Upper lobe of left lung (tissue), 6 donors: Measurements from ENCODE around the gene ITPRIPL1. TPM values are rescaled to one million over a fixed set of nuclear protein-coding genes. Genes with fewer than 3 reads are reported as not detected.

Experiments used
- ATAC-seq, 2 donors: fragments of 200-7000 bp; cut with Tn5 transposase; one replicate each; pipeline ENCODE4 v1.9.1; 2022; ENCODE audit warnings: mild to moderate bottlenecking in 2 of 2, moderate library complexity in 2 of 2; ENCODE audit not compliant: low FRiP score in 2 of 2
- DNase-seq, 2 donors: peaks; one replicate each; pipeline ENCODE4 v3.0.0-alpha.2; 2019 to 2020
- H3K27ac ChIP-seq, 4 donors: fragments of 200-600 bp; sonication (generic); one replicate each; pipeline ENCODE4 v1.5.1; 2016 to 2019
- H3K27me3 ChIP-seq, 4 donors: fragments of 200-600 bp; sonication (generic); one replicate each; pipeline ENCODE4 v1.5.1; 2017 to 2019
- H3K36me3 ChIP-seq, 4 donors: fragments of 200-600 bp; sonication (generic); one replicate each; pipeline ENCODE4 v1.5.1; 2016 to 2019
- H3K4me1 ChIP-seq, 4 donors: fragments of 200-600 bp; sonication (generic); one replicate each; pipeline ENCODE4 v1.5.1; 2018 to 2019
- H3K4me3 ChIP-seq, 4 donors: fragments of 200-600 bp; sonication (generic); one replicate each; pipeline ENCODE4 v1.5.1; 2017 to 2019; ENCODE audit warnings: mild to moderate bottlenecking in 2 of 4, moderate library complexity in 1 of 4
- H3K9me3 ChIP-seq, 4 donors: fragments of 200-600 bp; sonication (generic); one replicate each; pipeline ENCODE4 v1.5.1; 2018 to 2019
- EP300 ChIP-seq, 4 donors: sonication (generic); formaldehyde crosslinking; IDR thresholded peaks; one replicate each; pipeline ENCODE4 v1.5.1; 2017; ENCODE audit warnings: antibody characterized with exemption in 4 of 4, control low read depth in 2 of 4
- POLR2A ChIP-seq, 4 donors: fragments of 450-650 bp; IDR thresholded peaks; one replicate each; pipeline ENCODE4 v1.5.1; 2016 to 2017; ENCODE audit warnings: antibody characterized with exemption in 4 of 4, mild to moderate bottlenecking in 2 of 4
- POLR2AphosphoS5 ChIP-seq, 2 donors: sonication (generic); formaldehyde crosslinking; IDR thresholded peaks; one replicate each; pipeline ENCODE4 v1.5.1; 2017; ENCODE audit warnings: antibody characterized with exemption in 2 of 2
- WGBS, 2 donors: methylation state at CpG; one replicate each; pipeline ENCODE4 v1.1.5; 2017 to 2018; 5-methylcytosine and 5-hydroxymethylcytosine counted together
- total RNA-seq, 6 donors: library from RNA; depleted of rRNA in 4 of 6; stranded (reverse); fragments of >200 nt in 4 of 6; gene quantifications; one replicate each; pipeline versions ENCODE4 v1.1.0 to v1.2.1, GENCODE V29; 2016 to 2021
- TF ChIP-seq, protein P1 (sequence below), 6 experiments: fragments of 450-650 bp in 4 of 6; fragments of 200-600 bp in 2 of 6; sonication (generic) in 2 of 6; IDR thresholded peaks; one replicate each; pipeline ENCODE4 v1.5.1; 2016 to 2019; ENCODE audit warnings: antibody characterized with exemption in 6 of 6
- donor health status: DM: no; HTN: no; CAD: no; lungs with moderate emphysema.
- donor health status: DM: no; HTN: yes; CAD: no; lungs with severe emphysema.

Gene ITPRIPL1
- total RNA-seq, 6 donors from 2014 or later = 0.57 to 5.5 (median 1.9) TPM

DNA sequence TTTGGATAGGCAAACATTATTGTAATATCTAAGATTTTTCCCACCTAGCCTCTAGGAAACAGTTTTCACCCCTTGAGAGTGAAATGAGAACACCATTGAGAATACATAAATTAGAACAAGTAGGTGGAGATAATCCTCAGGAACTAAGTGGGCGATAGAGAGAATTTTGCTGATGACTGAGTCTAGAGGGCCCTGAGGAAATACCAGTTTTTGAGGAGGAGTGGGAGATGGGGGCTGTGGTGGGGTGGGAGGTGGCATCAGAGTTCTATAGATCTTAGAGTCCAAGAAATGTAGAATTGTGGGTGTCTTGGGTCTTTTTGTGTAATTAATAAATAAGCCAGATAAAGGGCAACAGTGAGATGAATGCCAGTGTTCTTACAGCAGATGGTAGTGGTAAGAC, 22.3 kb downstream of the ITPRIPL1 start:
- no peaks in the 10 kb centered on the region for H3K36me3 ChIP-seq
- DNase-seq = no peak
- no peaks in the 10 kb centered on the region for H3K4me1 ChIP-seq
- no peaks in the 10 kb centered on the region for H3K27me3 ChIP-seq
- H3K4me3 ChIP-seq = no peak overlapping the region
- TF ChIP-seq EP300 (IDR thresholded peaks at IDR 0.05) (no peak), POLR2A (IDR thresholded peaks at IDR 0.05) (no peak), POLR2AphosphoS5 (IDR thresholded peaks at IDR 0.05) (no peak)
- TF ChIP-seq, protein P1, sequence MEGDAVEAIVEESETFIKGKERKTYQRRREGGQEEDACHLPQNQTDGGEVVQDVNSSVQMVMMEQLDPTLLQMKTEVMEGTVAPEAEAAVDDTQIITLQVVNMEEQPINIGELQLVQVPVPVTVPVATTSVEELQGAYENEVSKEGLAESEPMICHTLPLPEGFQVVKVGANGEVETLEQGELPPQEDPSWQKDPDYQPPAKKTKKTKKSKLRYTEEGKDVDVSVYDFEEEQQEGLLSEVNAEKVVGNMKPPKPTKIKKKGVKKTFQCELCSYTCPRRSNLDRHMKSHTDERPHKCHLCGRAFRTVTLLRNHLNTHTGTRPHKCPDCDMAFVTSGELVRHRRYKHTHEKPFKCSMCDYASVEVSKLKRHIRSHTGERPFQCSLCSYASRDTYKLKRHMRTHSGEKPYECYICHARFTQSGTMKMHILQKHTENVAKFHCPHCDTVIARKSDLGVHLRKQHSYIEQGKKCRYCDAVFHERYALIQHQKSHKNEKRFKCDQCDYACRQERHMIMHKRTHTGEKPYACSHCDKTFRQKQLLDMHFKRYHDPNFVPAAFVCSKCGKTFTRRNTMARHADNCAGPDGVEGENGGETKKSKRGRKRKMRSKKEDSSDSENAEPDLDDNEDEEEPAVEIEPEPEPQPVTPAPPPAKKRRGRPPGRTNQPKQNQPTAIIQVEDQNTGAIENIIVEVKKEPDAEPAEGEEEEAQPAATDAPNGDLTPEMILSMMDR (IDR thresholded peaks at IDR 0.05) = no peak
- no peak overlapping the region for H3K27ac ChIP-seq
- no peaks in the 10 kb centered on the region for H3K9me3 ChIP-seq
- WGBS, 2 donors = 89 to 93% methylated on average over 1 of the region's 1 CpG
- no peak for ATAC-seq

- peak overlapping the region in 2 of 4 donors; percentile 57 to 71 for H3K27ac ChIP-seq
- peak in 1 of 2 donors; percentile 32 for ATAC-seq
These were observed 28.0 kb downstream of the ITPRIPL1 start for GRCh38 chr2:96353032-96353561.

GRCh38 chr2:96353606-96354101, 28.5 kb downstream of the ITPRIPL1 start:
- H3K4me3 ChIP-seq = no peak overlapping the region
- 43 to 71% methylated on average over 4 of the region's 4 CpGs for WGBS, 2 donors
- H3K9me3 ChIP-seq = no peaks in the 10 kb centered on the region
- DNase-seq (no peak), ATAC-seq (no peak)
- no peaks in the 10 kb centered on the region for H3K36me3 ChIP-seq
- TF ChIP-seq, protein P1 (IDR thresholded peaks at IDR 0.05) = no peak
- TF ChIP-seq POLR2A (IDR thresholded peaks at IDR 0.05) (no peak), EP300 (IDR thresholded peaks at IDR 0.05) (no peak), POLR2AphosphoS5 (IDR thresholded peaks at IDR 0.05) (no peak)
- no peaks in the 10 kb centered on the region for H3K27me3 ChIP-seq
- peak overlapping the region in 2 of 4 donors; percentile 57 to 71 for H3K27ac ChIP-seq
- H3K4me1 ChIP-seq = peaks cover 3 to 9% (median 5%) of the 10 kb centered on the region in 4 donors

More at GRCh38 chr2:96353032-96353561, 28.0 kb downstream of the ITPRIPL1 start:
- no peaks in the 10 kb centered on the region for H3K9me3 ChIP-seq
- peaks cover 3 to 9% (median 5%) of the 10 kb centered on the region in 4 donors for H3K4me1 ChIP-seq
- DNase-seq = no peak
- no peak overlapping the region for H3K4me3 ChIP-seq
- H3K27me3 ChIP-seq = no peaks in the 10 kb centered on the region
- WGBS, 2 donors = 53 to 75% methylated on average over 9 of the region's 9 CpGs
- H3K36me3 ChIP-seq = no peaks in the 10 kb centered on the region
- no peak for TF ChIP-seq POLR2AphosphoS5 (IDR thresholded peaks at IDR 0.05)
- TF ChIP-seq EP300 (IDR thresholded peaks at IDR 0.05) = no peak
- TF ChIP-seq, protein P1 (IDR thresholded peaks at IDR 0.05) = no peak
- TF ChIP-seq POLR2A (IDR thresholded peaks at IDR 0.05) = no peak

DNA sequence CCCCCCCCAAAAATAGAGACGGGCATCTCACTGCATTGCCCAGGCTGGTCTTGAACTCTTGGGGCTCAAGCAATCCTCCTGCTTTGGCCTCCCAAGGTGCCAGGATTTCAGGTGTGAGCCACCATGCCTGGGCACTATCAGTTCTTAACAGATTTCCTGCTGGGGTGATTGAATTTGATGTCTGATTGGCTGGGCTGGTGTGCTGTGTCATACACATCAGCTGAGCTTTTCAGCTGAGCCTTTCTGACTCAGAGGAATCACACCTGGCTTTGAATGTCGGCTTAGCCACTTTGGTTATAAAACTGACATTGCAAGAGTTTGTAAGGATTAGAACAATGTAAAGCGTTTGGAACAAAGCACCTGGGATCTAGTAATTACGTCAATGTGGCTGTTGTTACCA, 29.4 kb downstream of the ITPRIPL1 start:
- H3K4me3 ChIP-seq = no peak overlapping the region
- WGBS, 2 donors = 89 to 90% methylated on average over 4 of the region's 4 CpGs

More for the DNA sequence above, 29.4 kb downstream of the ITPRIPL1 start:
- Histone ChIP-seq H3K36me3 (no peaks in the 10 kb centered on the region), H3K4me1 (peaks cover 3 to 9% (median 5%) of the 10 kb centered on the region in 4 donors), H3K27me3 (no peaks in the 10 kb centered on the region), H3K27ac (peak overlapping the region in 1 of 4 donors; percentile 71), H3K9me3 (no peaks in the 10 kb centered on the region)
- DNase-seq (no peak), ATAC-seq (no peak)
- TF ChIP-seq POLR2AphosphoS5 (IDR thresholded peaks at IDR 0.05) (no peak), POLR2A (IDR thresholded peaks at IDR 0.05) (no peak), EP300 (IDR thresholded peaks at IDR 0.05) (no peak)
- TF ChIP-seq, protein P1 (IDR thresholded peaks at IDR 0.05) = no peak
